Measurements from ENCODE around the gene ANKRA2. TPM values are rescaled to one million over a fixed set of nuclear protein-coding genes. Genes with fewer than 3 reads are reported as not detected.

The ANKRA2 gene
- 10 to 100 TPM; 15.0 to 35.7 TPM for total RNA-seq

DNA sequence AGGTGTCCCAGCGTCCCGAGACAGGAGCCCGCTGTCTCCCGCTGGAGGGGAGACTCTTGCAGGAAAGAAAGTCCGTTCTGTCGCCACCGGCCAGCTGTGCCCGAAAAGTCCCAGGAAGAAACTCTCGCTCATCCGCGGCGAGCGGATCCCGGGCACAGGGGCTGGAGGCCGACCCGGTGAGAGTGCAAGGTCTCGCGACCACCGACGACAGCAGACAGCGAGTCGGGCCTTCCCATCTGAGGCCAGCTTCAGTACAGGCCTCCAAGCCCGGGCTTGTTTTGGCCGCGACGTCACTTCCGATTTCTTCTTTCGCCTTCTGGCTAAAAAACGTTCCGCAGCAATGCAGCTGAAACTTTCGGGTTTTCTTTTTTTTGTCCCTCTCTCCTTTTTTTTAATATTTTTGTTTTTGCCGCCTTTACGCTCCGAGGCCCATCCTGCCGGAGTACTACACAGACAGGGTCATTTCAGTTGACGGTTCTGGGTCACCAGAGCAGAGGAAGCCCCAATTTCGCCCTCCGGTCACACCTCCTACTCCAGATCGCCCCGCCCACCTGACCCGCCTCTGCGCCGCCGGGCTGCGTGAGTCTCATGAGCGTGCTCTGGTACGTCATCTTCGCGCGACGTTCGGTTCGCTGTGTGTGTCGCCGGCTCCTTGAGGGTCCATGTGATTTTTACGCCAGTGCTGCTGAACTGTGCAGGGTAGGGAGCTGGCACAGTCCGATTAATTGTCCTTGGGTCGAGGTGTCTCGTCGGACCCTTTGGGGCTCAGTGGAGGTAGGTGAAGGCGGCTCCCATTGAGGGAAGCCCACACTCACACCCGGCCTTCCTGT lies at the start of gene ANKRA2, which contains the start of gene UTP15:
Gene ANKRA2 (minus strand): TSS at position 501 of the 830 bp plus-strand sequence. CDS start 2,758 bp downstream, outside the sequence.
Gene UTP15 (plus strand): TSS at position 605 of the 830 bp plus-strand sequence. CDS start 1,602 bp downstream, outside the sequence.
- peak within 1 kb of the TSS; percentile 100 for H3K27ac Mint-ChIP-seq
- no peaks in the 10 kb centered on the region for H3K27me3 Mint-ChIP-seq
- peaks cover 9% of the 10 kb centered on the region for H3K4me1 Mint-ChIP-seq
- H3K9me3 Mint-ChIP-seq: no peaks in the 10 kb centered on the region
- peak; percentile 97 for ATAC-seq (replicated peaks)
- H3K4me3 Mint-ChIP-seq: peak within 1 kb of the TSS; percentile 99
- peaks cover 71% of the 10 kb centered on the region for H3K36me3 Mint-ChIP-seq (ENCODE audit: low read depth)

DNA sequence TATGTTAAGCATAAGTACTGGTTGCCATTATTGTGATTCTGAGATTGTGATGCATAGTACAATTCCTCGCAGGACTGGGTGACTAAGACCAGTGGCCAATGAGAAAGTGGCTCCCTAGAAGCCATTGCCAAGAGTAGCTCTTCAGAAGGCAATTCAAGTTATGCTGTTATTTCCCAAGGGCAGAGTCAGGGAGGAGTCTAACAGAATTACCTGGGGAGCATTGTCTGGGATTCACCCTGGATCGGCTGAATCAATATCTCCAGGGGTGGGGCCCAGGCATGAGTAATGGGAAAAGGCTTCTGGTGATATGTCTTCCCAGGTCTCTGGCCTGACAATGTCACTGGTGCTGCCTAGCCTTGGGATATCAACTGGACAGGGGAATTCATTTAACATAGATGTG lies 49.6 kb upstream of the ANKRA2 start:
- no peak overlapping the region for H3K27ac Mint-ChIP-seq
- H3K4me3 Mint-ChIP-seq: no peak overlapping the region
- no peaks in the 10 kb centered on the region for H3K9me3 Mint-ChIP-seq
- H3K27me3 Mint-ChIP-seq: peaks cover 35% of the 10 kb centered on the region
- no peak for ATAC-seq (replicated peaks)
- no peaks in the 10 kb centered on the region for H3K4me1 Mint-ChIP-seq
- H3K36me3 Mint-ChIP-seq (ENCODE audit: low read depth): no peaks in the 10 kb centered on the region

GRCh38 chr5:73612799-73613198 lies 47.4 kb upstream of the ANKRA2 start:
- Mint-ChIP-seq H3K9me3 (no peaks in the 10 kb centered on the region), H3K4me1 (no peaks in the 10 kb centered on the region), H3K27me3 (peaks cover 32% of the 10 kb centered on the region), H3K36me3 (ENCODE audit: low read depth) (no peaks in the 10 kb centered on the region), H3K27ac (no peak overlapping the region), H3K4me3 (no peak overlapping the region)
- no peak for ATAC-seq (replicated peaks)

DNA sequence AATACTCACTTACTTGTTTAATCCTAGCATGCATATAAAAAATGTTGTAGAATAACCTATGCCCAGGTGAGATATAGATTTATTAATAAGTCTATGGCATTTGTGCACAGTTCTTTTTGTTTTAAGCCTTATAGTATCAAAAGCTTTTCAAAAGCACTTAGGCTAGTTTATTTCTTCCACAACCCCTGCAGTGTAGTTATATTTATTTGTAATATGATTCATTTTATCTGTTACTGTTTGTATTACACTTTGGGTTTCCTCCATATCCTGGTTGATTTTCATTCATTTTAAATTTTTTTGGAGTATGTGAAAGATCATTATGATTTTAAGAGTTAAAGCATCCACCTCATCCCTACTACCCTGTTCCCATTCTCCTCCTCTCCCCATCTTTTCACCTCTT lies 41.8 kb upstream of the ANKRA2 start:
- H3K27me3 Mint-ChIP-seq: peaks cover 21% of the 10 kb centered on the region
- H3K36me3 Mint-ChIP-seq (ENCODE audit: low read depth): no peaks in the 10 kb centered on the region
- H3K9me3 Mint-ChIP-seq: no peaks in the 10 kb centered on the region
- no peaks in the 10 kb centered on the region for H3K4me1 Mint-ChIP-seq
- ATAC-seq (replicated peaks): no peak
- no peak overlapping the region for H3K4me3 Mint-ChIP-seq
- H3K27ac Mint-ChIP-seq: no peak overlapping the region

- Mint-ChIP-seq H3K27ac (no peak overlapping the region), H3K4me3 (no peak overlapping the region), H3K27me3 (peaks cover 14% of the 10 kb centered on the region), H3K4me1 (no peaks in the 10 kb centered on the region), H3K36me3 (ENCODE audit: low read depth) (no peaks in the 10 kb centered on the region), H3K9me3 (peaks cover 4% of the 10 kb centered on the region)
- ATAC-seq (replicated peaks): no peak
Observed at GRCh38 chr5:73606206-73606753, 40.8 kb upstream of the ANKRA2 start.

DNA sequence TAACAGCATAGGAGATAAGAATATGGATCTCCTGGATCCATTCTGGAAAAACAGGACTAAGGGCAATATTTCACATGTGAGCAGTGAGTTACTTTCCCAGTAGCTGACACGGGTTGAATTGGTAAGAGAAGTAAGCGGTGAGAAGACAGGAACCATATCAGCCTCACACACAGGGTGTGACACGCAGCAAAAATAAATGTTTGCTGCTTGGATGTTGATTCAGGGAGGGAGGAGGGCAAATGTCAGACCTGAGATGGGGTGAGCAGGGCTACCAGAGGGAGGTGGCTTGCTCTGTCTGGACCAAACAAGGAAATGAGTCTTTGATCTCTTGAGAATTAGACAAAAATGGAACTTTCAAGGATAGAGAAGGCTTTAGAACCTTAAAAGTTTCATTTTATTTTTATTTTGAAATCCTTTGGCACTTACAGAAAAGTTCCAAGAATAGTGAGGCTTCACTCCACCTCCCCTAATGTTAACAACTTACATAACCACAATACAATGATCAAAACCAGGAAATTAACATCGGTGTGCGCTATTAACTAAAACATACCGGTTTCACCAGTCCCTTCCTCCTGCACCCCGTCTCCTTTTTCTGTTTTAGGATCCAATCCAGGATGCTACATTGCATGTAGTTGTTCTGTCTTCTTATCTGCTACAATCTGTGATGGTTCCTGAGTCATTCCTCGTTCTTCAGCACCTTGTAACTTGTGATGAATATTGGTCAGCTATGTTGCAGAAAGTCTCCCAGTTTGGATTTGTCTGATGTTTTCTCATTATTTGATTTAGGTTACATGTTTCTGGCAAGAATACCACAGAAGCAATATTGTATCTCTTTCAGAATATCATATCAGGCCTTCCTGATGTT lies 40.0 kb upstream of the ANKRA2 start:
- Mint-ChIP-seq H3K27me3 (peaks cover 6% of the 10 kb centered on the region), H3K36me3 (ENCODE audit: low read depth) (no peaks in the 10 kb centered on the region), H3K9me3 (peaks cover 4% of the 10 kb centered on the region), H3K4me1 (no peaks in the 10 kb centered on the region), H3K27ac (no peak overlapping the region), H3K4me3 (no peak overlapping the region)
- ATAC-seq (replicated peaks): no peak

GRCh38 chr5:73603998-73604397 lies 38.6 kb upstream of the ANKRA2 start:
- Mint-ChIP-seq H3K4me1 (no peaks in the 10 kb centered on the region), H3K27ac (no peak overlapping the region), H3K27me3 (peaks cover 4% of the 10 kb centered on the region), H3K36me3 (ENCODE audit: low read depth) (no peaks in the 10 kb centered on the region), H3K4me3 (no peak overlapping the region), H3K9me3 (peaks cover 4% of the 10 kb centered on the region)
- no peak for ATAC-seq (replicated peaks)

DNA sequence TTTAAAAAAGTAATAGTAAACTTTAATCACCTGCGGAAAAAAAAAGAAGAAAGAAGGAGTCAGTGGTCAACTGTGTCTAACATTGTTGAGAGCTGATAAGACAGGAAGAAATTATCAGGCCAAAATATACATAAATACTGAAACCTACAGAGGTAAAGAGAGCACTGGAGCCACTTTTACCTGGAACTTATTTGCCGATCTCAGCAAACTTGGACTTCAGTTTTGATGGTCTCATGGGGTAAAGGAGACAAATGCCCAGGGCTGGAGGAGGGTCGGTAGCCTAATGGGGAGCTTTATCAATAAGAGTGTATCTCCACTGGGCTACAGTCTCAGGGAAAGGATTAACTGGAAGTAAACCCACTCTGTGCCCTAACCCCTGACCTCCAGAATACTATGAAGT lies 33.9 kb upstream of the ANKRA2 start:
- Mint-ChIP-seq H3K9me3 (peaks cover 4% of the 10 kb centered on the region), H3K4me3 (no peak overlapping the region), H3K36me3 (ENCODE audit: low read depth) (no peaks in the 10 kb centered on the region), H3K27me3 (peaks cover 4% of the 10 kb centered on the region), H3K27ac (no peak overlapping the region), H3K4me1 (no peaks in the 10 kb centered on the region)
- no peak for ATAC-seq (replicated peaks)

- Mint-ChIP-seq H3K4me1 (no peaks in the 10 kb centered on the region), H3K27ac (no peak overlapping the region)
- ATAC-seq (replicated peaks): no peak
Observed at GRCh38 chr5:73596705-73597328, 31.4 kb upstream of the ANKRA2 start.

DNA sequence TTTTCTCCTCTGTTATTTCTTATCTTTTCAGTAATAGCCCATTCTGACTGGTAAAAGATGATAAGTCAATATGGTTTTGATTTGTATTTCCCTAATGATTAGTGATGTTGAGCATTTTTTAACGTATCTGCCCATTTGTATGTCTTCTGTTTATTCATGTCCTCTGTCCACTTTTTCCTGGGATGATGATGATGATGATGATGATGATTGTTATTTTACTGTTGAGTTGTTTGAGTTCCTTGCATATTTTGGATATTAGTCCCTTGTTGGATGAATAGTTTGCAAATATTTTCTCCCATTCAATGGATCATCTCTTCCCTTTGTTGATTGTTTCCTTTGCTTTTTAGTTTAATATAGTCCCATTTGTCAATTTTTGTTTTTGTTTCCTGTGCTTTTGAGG lies 27.1 kb upstream of the ANKRA2 start:
- Mint-ChIP-seq H3K27ac (no peak overlapping the region), H3K27me3 (no peaks in the 10 kb centered on the region), H3K36me3 (ENCODE audit: low read depth) (no peaks in the 10 kb centered on the region), H3K9me3 (no peaks in the 10 kb centered on the region), H3K4me3 (no peak overlapping the region), H3K4me1 (no peaks in the 10 kb centered on the region)
- ATAC-seq (replicated peaks): no peak

More at GRCh38 chr5:73596705-73597328, 31.4 kb upstream of the ANKRA2 start:
- Mint-ChIP-seq H3K36me3 (ENCODE audit: low read depth) (no peaks in the 10 kb centered on the region), H3K4me3 (no peak overlapping the region), H3K27me3 (no peaks in the 10 kb centered on the region), H3K9me3 (peaks cover 2% of the 10 kb centered on the region)

DNA sequence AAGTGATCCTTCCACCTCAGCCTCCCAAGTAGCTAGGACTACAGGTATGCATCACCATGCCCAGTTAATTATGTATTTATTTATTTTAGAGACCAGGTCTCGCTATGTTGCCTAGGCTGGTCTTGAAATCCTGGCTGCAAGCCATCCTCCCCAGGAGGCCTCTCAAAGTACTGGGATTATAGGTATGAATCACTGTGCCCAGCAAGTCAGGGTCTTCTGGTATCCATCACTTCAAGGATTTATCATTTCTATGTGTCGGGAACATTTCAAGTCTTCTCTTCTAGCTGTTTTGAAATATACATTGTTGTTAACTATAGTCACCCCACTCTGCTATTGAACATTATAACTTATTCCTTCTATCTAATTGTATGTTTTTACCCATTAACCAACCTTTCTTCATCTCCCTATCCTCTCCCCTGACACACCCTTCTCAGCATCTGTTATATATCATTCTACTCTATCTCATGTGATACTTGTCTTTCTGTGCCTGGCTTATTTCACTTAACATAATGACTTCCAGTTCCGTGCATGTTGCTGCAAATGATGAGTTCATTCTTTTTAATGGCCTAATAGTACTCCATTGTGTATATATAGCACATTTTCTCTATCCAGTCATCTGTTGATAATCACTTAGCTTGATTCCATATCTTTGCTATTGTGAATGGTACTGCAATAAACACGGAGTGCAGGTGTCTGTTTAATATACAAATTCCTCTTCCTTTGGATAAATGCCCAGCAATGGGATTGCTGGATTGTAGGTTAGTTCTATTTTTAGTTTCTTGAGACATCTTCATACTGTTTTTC lies 26.5 kb upstream of the ANKRA2 start:
- Mint-ChIP-seq H3K36me3 (ENCODE audit: low read depth) (no peaks in the 10 kb centered on the region), H3K4me1 (no peaks in the 10 kb centered on the region), H3K9me3 (no peaks in the 10 kb centered on the region), H3K4me3 (no peak overlapping the region), H3K27ac (no peak overlapping the region), H3K27me3 (no peaks in the 10 kb centered on the region)
- no peak for ATAC-seq (replicated peaks)

DNA sequence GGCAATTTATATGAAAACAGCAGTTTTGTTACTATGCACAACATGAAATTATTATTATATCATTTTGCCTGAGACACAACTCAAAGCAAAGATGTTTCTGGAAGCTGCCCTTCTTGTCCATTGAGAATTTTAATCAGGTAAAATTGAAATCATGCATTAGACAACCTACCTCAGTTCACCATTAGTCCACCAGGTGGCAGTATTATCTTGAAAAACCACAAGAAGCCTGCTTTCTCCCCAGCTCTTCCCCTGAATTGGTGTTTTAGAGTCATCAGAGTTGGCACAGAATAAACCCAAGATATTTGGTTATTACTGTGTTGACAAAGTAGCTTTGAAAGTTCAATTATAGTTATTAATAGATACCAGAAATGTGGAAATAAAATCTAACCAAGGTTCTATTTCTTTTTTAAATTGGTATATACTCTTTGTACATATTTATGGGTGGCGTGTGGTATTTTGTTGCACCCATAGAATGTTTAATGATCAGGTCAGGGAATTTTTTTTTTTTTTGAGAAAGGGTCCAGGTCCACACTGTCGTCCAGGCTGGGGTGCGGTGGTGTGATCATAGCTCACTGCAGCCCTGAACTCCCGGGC lies 25.8 kb upstream of the ANKRA2 start:
- Mint-ChIP-seq H3K27ac (no peak overlapping the region), H3K9me3 (no peaks in the 10 kb centered on the region), H3K4me3 (no peak overlapping the region), H3K4me1 (no peaks in the 10 kb centered on the region), H3K27me3 (no peaks in the 10 kb centered on the region), H3K36me3 (ENCODE audit: low read depth) (no peaks in the 10 kb centered on the region)
- ATAC-seq (replicated peaks): peak; percentile 75

GRCh38 chr5:73587923-73588322 lies 22.5 kb upstream of the ANKRA2 start:
- H3K36me3 Mint-ChIP-seq (ENCODE audit: low read depth): no peaks in the 10 kb centered on the region
- no peaks in the 10 kb centered on the region for H3K9me3 Mint-ChIP-seq
- no peaks in the 10 kb centered on the region for H3K4me1 Mint-ChIP-seq
- ATAC-seq (replicated peaks): no peak
- H3K27ac Mint-ChIP-seq: no peak overlapping the region
- H3K27me3 Mint-ChIP-seq: no peaks in the 10 kb centered on the region
- H3K4me3 Mint-ChIP-seq: no peak overlapping the region
